Measurements from ENCODE around the gene RBFOX2. TPM values are rescaled to one million over a fixed set of nuclear protein-coding genes. Genes with fewer than 3 reads are reported as not detected.

The RBFOX2 gene
- total RNA-seq, 4 donors from 2014 or later = 46.6 to 82.7 (median 62.1) TPM

- H3K27ac ChIP-seq = no peak overlapping the region
- WGBS = 91% methylated on average over 9 of the region's 9 CpGs
- no peaks in the 10 kb centered on the region for H3K36me3 ChIP-seq
- peaks cover 11% of the 10 kb centered on the region for H3K4me1 ChIP-seq
- TF ChIP-seq POLR2A (IDR thresholded peaks at IDR 0.05) (no peak), CTCF (IDR thresholded peaks at IDR 0.05) (no peak), POLR2AphosphoS5 (IDR thresholded peaks at IDR 0.05) (no peak), EP300 (IDR thresholded peaks at IDR 0.05) (no peak)
- no peak overlapping the region for H3K4me3 ChIP-seq
- no peaks in the 10 kb centered on the region for H3K9me3 ChIP-seq
- no peak for DNase-seq (ENCODE audit: low spot score in 2 of 2)
- no peaks in the 10 kb centered on the region for H3K27me3 ChIP-seq
Observed at GRCh38 chr22:36003972-36004674, 24.5 kb downstream of the RBFOX2 start.

DNA sequence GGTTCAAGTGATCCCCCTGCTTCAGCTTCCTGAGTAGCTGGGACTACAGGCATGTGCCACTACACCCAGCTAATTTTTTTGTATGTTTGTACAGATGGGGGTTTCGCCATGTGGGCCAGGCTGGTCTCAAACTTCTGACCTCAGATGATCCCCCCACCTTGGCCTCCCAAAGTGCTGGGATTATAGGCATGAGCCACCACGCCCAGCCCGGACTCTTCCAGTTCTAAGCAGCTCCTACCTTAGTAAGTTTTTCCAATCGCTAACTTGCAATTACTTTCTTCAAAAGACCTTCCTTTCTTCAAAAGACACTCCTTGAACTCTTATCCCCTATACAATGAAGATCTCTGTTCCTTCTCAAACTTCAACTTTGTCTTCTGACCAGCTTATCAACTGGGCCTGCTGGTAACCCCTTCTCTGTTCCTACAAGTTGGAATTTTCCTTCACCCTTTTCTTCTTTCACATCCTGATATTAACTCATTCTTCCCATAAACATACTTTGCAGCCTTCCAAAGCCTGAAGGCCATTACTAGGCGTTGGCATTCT is 25.8 kb downstream of the RBFOX2 start:
- no peak for TF ChIP-seq CTCF (IDR thresholded peaks at IDR 0.05)
- TF ChIP-seq EP300 (IDR thresholded peaks at IDR 0.05) = no peak
- TF ChIP-seq POLR2AphosphoS5 (IDR thresholded peaks at IDR 0.05) = no peak
- no peak for TF ChIP-seq POLR2A (IDR thresholded peaks at IDR 0.05)
- DNase-seq (ENCODE audit: low spot score in 2 of 2) = no peak
- Histone ChIP-seq H3K4me3 (no peak overlapping the region), H3K27ac (no peak overlapping the region), H3K9me3 (no peaks in the 10 kb centered on the region), H3K27me3 (no peaks in the 10 kb centered on the region), H3K4me1 (peaks cover under 1% of the 10 kb centered on the region), H3K36me3 (no peaks in the 10 kb centered on the region)
- 90% methylated on average over 5 of the region's 5 CpGs for whole genome bisulfite sequencing

DNA sequence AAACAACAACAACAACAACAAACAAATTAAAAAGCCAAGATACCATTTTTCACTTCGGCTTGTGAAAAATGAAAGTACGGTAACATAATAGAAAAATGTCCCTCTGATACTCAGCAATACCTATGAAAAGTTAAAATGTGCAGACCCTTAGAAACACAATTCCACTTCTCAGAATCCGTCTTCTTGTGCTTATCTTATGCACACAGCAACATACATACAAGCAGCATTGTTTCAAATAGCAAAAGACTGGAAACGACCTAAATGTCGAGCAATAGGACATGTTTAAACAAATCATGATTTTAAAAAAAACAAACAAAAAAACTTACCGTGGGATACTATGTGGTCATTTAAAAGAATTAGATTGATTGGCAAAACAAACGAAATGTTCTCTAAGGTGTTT is 26.5 kb downstream of the RBFOX2 start:
- Histone ChIP-seq H3K4me1 (no peaks in the 10 kb centered on the region), H3K4me3 (no peak overlapping the region)
- no peak for DNase-seq (ENCODE audit: low spot score in 2 of 2)

DNA sequence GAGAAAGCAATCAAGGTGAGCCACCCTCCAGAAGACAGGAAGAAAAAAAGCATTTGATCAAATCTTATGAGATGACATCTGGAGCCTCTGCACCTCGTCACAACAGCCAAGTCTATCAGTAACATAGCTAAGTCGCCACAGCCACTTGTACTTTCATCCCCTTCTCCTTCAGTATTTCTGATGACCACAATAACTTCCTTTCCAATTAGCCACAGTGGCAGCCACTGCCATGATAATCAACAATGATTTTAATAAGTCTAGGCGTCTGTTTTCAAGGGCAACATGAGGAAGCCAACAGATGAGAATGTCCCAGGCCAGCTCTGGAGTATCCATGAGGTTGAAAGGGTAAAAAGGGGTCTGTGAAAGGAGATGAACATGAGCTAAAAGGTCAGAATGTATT is 29.9 kb downstream of the RBFOX2 start:
- Histone ChIP-seq H3K4me3 (no peak overlapping the region), H3K27ac (no peak overlapping the region), H3K9me3 (no peaks in the 10 kb centered on the region), H3K27me3 (no peaks in the 10 kb centered on the region), H3K36me3 (no peaks in the 10 kb centered on the region), H3K4me1 (peaks cover 17% of the 10 kb centered on the region)
- 81% methylated on average over 3 of the region's 3 CpGs for WGBS
- DNase-seq (ENCODE audit: low spot score in 2 of 2) = no peak
- TF ChIP-seq EP300 (IDR thresholded peaks at IDR 0.05) = no peak
- no peak for TF ChIP-seq POLR2A (IDR thresholded peaks at IDR 0.05)
- no peak for TF ChIP-seq POLR2AphosphoS5 (IDR thresholded peaks at IDR 0.05)
- TF ChIP-seq CTCF (IDR thresholded peaks at IDR 0.05) = no peak

More for the DNA sequence above, 26.5 kb downstream of the RBFOX2 start:
- Histone ChIP-seq H3K9me3 (no peaks in the 10 kb centered on the region), H3K27ac (no peak overlapping the region), H3K36me3 (no peaks in the 10 kb centered on the region), H3K27me3 (no peaks in the 10 kb centered on the region)
- 89% methylated on average over 7 of the region's 7 CpGs for WGBS
- TF ChIP-seq EP300 (IDR thresholded peaks at IDR 0.05) (no peak), CTCF (IDR thresholded peaks at IDR 0.05) (no peak)

- TF ChIP-seq EP300 (IDR thresholded peaks at IDR 0.05) (no peak), POLR2A (IDR thresholded peaks at IDR 0.05) (no peak), CTCF (IDR thresholded peaks at IDR 0.05) (no peak), POLR2AphosphoS5 (IDR thresholded peaks at IDR 0.05) (no peak)
- no peaks in the 10 kb centered on the region for H3K27me3 ChIP-seq
- H3K27ac ChIP-seq = no peak overlapping the region
- no peaks in the 10 kb centered on the region for H3K9me3 ChIP-seq
- H3K4me1 ChIP-seq = peaks cover 17% of the 10 kb centered on the region
- no peak overlapping the region for H3K4me3 ChIP-seq
- WGBS = 78% methylated on average over 3 of the region's 3 CpGs
- no peak for DNase-seq (ENCODE audit: low spot score in 2 of 2)
- H3K36me3 ChIP-seq = no peaks in the 10 kb centered on the region
Observed at GRCh38 chr22:35997438-35997837, 31.2 kb downstream of the RBFOX2 start.
